Neuronal stem cell (in vitro differentiated cells): ENCODE data around the gene GRPEL1. TPM values are rescaled to one million over a fixed set of nuclear protein-coding genes. Genes with fewer than 3 reads are reported as not detected.
A peak's percentile ranks its signal among the peaks of the same experiment; 100 is the strongest.

Experiments used
- DNase-seq: peaks from one replicate; pipeline ENCODE4 v3.0.0-alpha.2; 2013; ENCODE audit warnings: low spot score
- H2AFZ ChIP-seq: one replicate; pipeline ENCODE4 v1.6.1; 2013; ENCODE audit warnings: mild to moderate bottlenecking, low read length, inconsistent platforms
- H2AK5ac ChIP-seq: 2 replicates; pipeline ENCODE4 v1.6.1; 2013; ENCODE audit warnings: low read depth, mild to moderate bottlenecking, inconsistent platforms, low read length, moderate library complexity, mixed read lengths
- H2BK120ac ChIP-seq: 2 replicates; pipeline ENCODE4 v1.6.1; 2013; ENCODE audit warnings: low read depth, mild to moderate bottlenecking, inconsistent platforms, low read length, moderate library complexity, mixed read lengths
- H2BK12ac ChIP-seq: one replicate; pipeline ENCODE4 v1.6.1; 2013; ENCODE audit warnings: low read length, inconsistent platforms
- H2BK15ac ChIP-seq: 2 replicates; pipeline ENCODE4 v1.6.1; 2013; ENCODE audit warnings: mild to moderate bottlenecking, low read length, inconsistent platforms, mixed read lengths
- H2BK5ac ChIP-seq: one replicate; pipeline ENCODE4 v1.6.1; 2013; ENCODE audit warnings: inconsistent platforms, mild to moderate bottlenecking, low read length, moderate library complexity
- H3K14ac ChIP-seq: one replicate; pipeline ENCODE4 v1.6.1; 2013; ENCODE audit warnings: low read length, inconsistent platforms
- H3K18ac ChIP-seq: 2 replicates; pipeline ENCODE4 v1.6.1; 2013; ENCODE audit warnings: low read length, inconsistent platforms
- H3K23ac ChIP-seq: 2 replicates; pipeline ENCODE4 v1.6.1; 2013; ENCODE audit warnings: low read depth, mild to moderate bottlenecking, mixed read lengths, low read length, inconsistent platforms; ENCODE audit not compliant: poor library complexity
- H3K27ac ChIP-seq: replicated peaks from 3 replicates; pipeline ENCODE4 v1.5.1; 2013; ENCODE audit warnings: low read length, inconsistent platforms
- H3K27me3 ChIP-seq, 3 experiments: 2 replicates each; pipeline ENCODE4 v1.6.1; 2013; ENCODE audit warnings: low read length in 3 of 3, mild to moderate bottlenecking in 2 of 3, inconsistent platforms in 1 of 3, low read depth in 1 of 3, mixed read lengths in 1 of 3, moderate library complexity in 1 of 3; ENCODE audit not compliant: control insufficient read depth in 3 of 3, insufficient read depth in 3 of 3
- H3K36me3 ChIP-seq, 2 donors: replicated peaks in 1 of 2; 2 replicates each; pipeline ENCODE4 v1.6.1; 2013; ENCODE audit warnings: low read length in 2 of 2; ENCODE audit not compliant: control insufficient read depth in 2 of 2, insufficient read depth in 2 of 2
- H3K4ac ChIP-seq: 2 replicates; pipeline ENCODE4 v1.6.1; 2013; ENCODE audit warnings: inconsistent platforms, mild to moderate bottlenecking, low read length, moderate library complexity
- H3K4me1 ChIP-seq, 2 donors: 1 replicate in 1 of 2; 2 replicates in 1 of 2; pipeline ENCODE4 v1.6.1; 2013; ENCODE audit warnings: low read length in 2 of 2, low read depth in 1 of 2; ENCODE audit not compliant: control insufficient read depth in 2 of 2, insufficient read depth in 1 of 2
- H3K4me2 ChIP-seq: one replicate; pipeline ENCODE4 v1.6.1; 2013; ENCODE audit warnings: mild to moderate bottlenecking, low read length, inconsistent platforms; ENCODE audit not compliant: insufficient read depth, poor library complexity, severe bottlenecking
- H3K4me3 ChIP-seq, 2 donors: 2 replicates each; pipeline ENCODE4 v1.5.1; 2013; ENCODE audit warnings: low read length in 2 of 2, mild to moderate bottlenecking in 2 of 2, inconsistent platforms in 1 of 2, moderate library complexity in 1 of 2
- H3K79me1 ChIP-seq: one replicate; pipeline ENCODE4 v1.6.1; 2013; ENCODE audit warnings: low read depth, mild to moderate bottlenecking, inconsistent platforms, low read length, moderate library complexity
- H3K9ac ChIP-seq: one replicate; pipeline ENCODE4 v1.6.1; 2013; ENCODE audit warnings: mild to moderate bottlenecking, low read depth, low read length, inconsistent platforms; ENCODE audit not compliant: poor library complexity
- H3K9me3 ChIP-seq, 2 donors: replicated peaks in 1 of 2; 2 replicates each; pipeline versions ENCODE3 to v1.6.1; 2013; ENCODE audit warnings: low read length in 2 of 2, mild to moderate bottlenecking in 2 of 2, inconsistent platforms in 1 of 2, low read depth in 1 of 2, mixed read lengths in 1 of 2, moderate library complexity in 1 of 2; ENCODE audit not compliant: control insufficient read depth in 2 of 2, insufficient read depth in 1 of 2
- H4K8ac ChIP-seq: one replicate; pipeline ENCODE4 v1.6.1; 2013; ENCODE audit warnings: low read depth, mild to moderate bottlenecking, inconsistent platforms, low read length, moderate library complexity
- H4K91ac ChIP-seq: one replicate; pipeline ENCODE4 v1.6.1; 2013; ENCODE audit warnings: low read length, low read depth, mild to moderate bottlenecking, inconsistent platforms; ENCODE audit not compliant: poor library complexity
- WGBS, 2 donors: extraction: QIAGEN DNeasy Blood & Tissue Kit; methylation state at CpG; one replicate each; pipeline ENCODE4 v1.1.7; 2013; ENCODE audit warnings: missing lambda C conversion rate in 2 of 2, mixed read lengths in 1 of 2; ENCODE audit not compliant: insufficient read length in 2 of 2, insufficient replicate concordance in 1 of 2; ENCODE audit errors: extremely low coverage in 2 of 2; 5-methylcytosine and 5-hydroxymethylcytosine counted together
- polyA plus RNA-seq, 2 experiments: library from polyadenylated mRNA; stranded (reverse); fragments of 200-250 nt; gene quantifications; one replicate each; pipeline ENCODE4 v1.2.3, GENCODE V29; 2013

Gene GRPEL1
- 10.3 TPM for polyA plus RNA-seq (2013, experiment 1 of 2)
- polyA plus RNA-seq (2013, experiment 2 of 2): 9.4 TPM

- Histone ChIP-seq H3K36me3 (peaks cover 8 to 31% of the 10 kb centered on the region in 2 donors), H3K27ac (no peak within 1 kb of the TSS), H3K27me3 (peaks cover 0 to 19% (median 9%) of the 10 kb centered on the region in 3 experiments), H2BK120ac (peak within 1 kb of the TSS; percentile 45), H3K9ac (peak within 1 kb of the TSS; percentile 96), H3K23ac (peak within 1 kb of the TSS; percentile 82), H4K8ac (no peak within 1 kb of the TSS), H2BK12ac (no peak within 1 kb of the TSS), H4K91ac (no peak within 1 kb of the TSS), H2AK5ac (peak within 1 kb of the TSS; percentile 34), H3K79me1 (peaks cover 7% of the 10 kb centered on the region), H3K14ac (peak within 1 kb of the TSS; percentile 99), H3K18ac (peak within 1 kb of the TSS; percentile 97), H3K4me2 (peak within 1 kb of the TSS; percentile 88), H3K4me3 (peak within 1 kb of the TSS; percentile 79 to 96), H3K9me3 (no peaks in the 10 kb centered on the region), H2BK15ac (no peak within 1 kb of the TSS), H3K4me1 (peaks cover 5 to 7% of the 10 kb centered on the region in 2 donors), H2BK5ac (peak within 1 kb of the TSS; percentile 30), H2AFZ (peak within 1 kb of the TSS; percentile 89), H3K4ac (no peak within 1 kb of the TSS)
- DNase-seq: peak; percentile 100
- no CpG with 5 or more reads among the region's 81 CpGs for WGBS, 2 donors
Observed at GRCh38 chr4:7067452-7068278, at the start of gene GRPEL1. GRPEL1 (minus strand) TSS chr4:7068064; CDS start chr4:7068032, 32 bp downstream.

DNA sequence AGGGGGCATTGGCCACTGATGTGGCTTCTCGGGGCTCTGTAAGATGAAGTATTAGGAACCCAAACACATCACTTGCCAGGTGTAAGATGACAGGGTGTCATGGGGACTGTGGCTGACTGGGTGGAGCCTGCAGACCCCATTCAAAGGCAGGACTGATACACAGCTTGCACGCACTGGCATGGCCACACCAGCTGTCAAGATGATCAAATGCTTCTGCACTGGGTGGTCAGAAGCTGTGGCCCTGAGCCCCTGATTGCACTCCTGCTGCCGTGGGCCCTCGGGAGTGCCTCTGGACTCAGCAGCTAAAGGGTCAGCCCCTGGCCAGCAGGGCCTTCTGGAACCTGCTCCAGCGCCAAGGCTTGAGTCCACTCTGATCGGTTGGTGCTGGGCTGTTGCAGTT lies 48.8 kb upstream of the GRPEL1 start:
- H3K23ac ChIP-seq: no peak overlapping the region
- H3K18ac ChIP-seq: peak overlapping the region; percentile 8
- no peaks in the 10 kb centered on the region for H3K36me3 ChIP-seq
- no peak overlapping the region for H3K27ac ChIP-seq
- no peak overlapping the region for H3K4me2 ChIP-seq
- H3K4me1 ChIP-seq: no peaks in the 10 kb centered on the region
- no peak overlapping the region for H4K8ac ChIP-seq
- peaks cover 0 to 5% of the 10 kb centered on the region in 2 donors for H3K9me3 ChIP-seq
- no peak overlapping the region for H3K4ac ChIP-seq
- H3K9ac ChIP-seq: no peak overlapping the region
- H3K27me3 ChIP-seq: peaks cover 0 to 2% (median 0%) of the 10 kb centered on the region in 3 experiments
- H4K91ac ChIP-seq: no peak overlapping the region
- H2AK5ac ChIP-seq: no peak overlapping the region
- no peak for DNase-seq
- no peak overlapping the region for H2BK12ac ChIP-seq
- H2BK5ac ChIP-seq: no peak overlapping the region
- no peak overlapping the region for H3K4me3 ChIP-seq
- H2BK120ac ChIP-seq: no peak overlapping the region
- no CpG with 5 or more reads among the region's 6 CpGs for WGBS, 2 donors
- no peaks in the 10 kb centered on the region for H3K79me1 ChIP-seq
- H2AFZ ChIP-seq: no peak overlapping the region
- H2BK15ac ChIP-seq: no peak overlapping the region
- no peak overlapping the region for H3K14ac ChIP-seq

DNA sequence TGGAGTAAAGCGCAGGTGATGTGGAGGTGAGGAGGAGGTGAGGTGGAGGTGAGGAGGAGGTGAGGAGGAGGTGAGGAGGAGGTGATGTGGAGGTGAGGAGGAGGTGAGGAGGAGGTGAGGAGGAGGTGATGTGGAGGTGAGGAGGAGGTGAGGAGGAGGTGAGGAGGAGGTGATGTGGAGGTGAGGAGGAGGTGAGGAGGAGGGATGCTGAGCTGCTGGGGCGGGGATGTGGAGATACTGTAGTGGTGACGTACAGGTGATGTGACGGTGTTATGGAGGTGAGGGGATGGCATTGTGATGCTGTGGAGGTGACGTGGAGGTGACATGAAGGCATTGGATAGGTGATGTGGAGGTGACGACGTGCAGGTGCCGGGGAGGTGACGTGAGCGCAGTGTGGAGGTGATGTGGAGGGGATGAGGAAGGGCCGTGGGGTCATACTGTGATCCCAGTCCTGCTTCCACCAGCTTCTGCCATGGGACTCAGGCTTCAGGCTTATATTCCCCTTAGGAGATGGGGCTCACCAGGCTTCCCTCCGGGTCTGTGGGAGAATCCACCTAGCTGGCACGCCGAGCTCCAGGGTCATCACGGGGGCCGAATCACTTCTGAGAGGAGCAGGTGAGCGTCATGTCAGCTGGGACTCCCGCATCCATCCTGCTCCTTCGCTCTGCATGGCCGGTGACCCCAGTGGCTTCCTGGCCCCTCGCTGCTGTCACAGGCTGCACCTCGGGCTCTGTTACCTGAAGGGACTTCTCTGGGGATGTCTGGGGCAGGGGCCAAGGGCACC lies 47.9 kb upstream of the GRPEL1 start:
- Histone ChIP-seq H3K9me3 (peaks cover 0 to 5% of the 10 kb centered on the region in 2 donors), H4K8ac (no peak overlapping the region), H3K4me1 (no peaks in the 10 kb centered on the region), H2BK15ac (no peak overlapping the region), H2AK5ac (no peak overlapping the region), H3K18ac (peak overlapping the region; percentile 32), H4K91ac (no peak overlapping the region), H2BK5ac (no peak overlapping the region), H3K27me3 (peaks cover 0 to 2% (median 0%) of the 10 kb centered on the region in 3 experiments), H3K27ac (no peak overlapping the region), H3K79me1 (no peaks in the 10 kb centered on the region), H3K14ac (no peak overlapping the region), H2BK120ac (no peak overlapping the region), H3K23ac (peak overlapping the region; percentile 47), H3K4me2 (no peak overlapping the region), H3K4ac (no peak overlapping the region), H2BK12ac (peak overlapping the region; percentile 46), H3K9ac (no peak overlapping the region), H3K4me3 (peak overlapping the region in 1 of 2 donors; percentile 26), H3K36me3 (no peaks in the 10 kb centered on the region), H2AFZ (no peak overlapping the region)
- WGBS, 2 donors: 100% methylated on average over 2 of the region's 22 CpGs; no CpG with 5 or more reads in 1 of the 2 donors
- DNase-seq: no peak

- H3K14ac ChIP-seq: peak overlapping the region; percentile 77
- H3K9ac ChIP-seq: no peak overlapping the region
- no peak overlapping the region for H2AFZ ChIP-seq
- H3K27me3 ChIP-seq: peaks cover 0 to 3% (median 2%) of the 10 kb centered on the region in 3 experiments
- H3K79me1 ChIP-seq: no peaks in the 10 kb centered on the region
- H2BK5ac ChIP-seq: no peak overlapping the region
- DNase-seq: no peak
- no peak overlapping the region for H3K4me2 ChIP-seq
- no peaks in the 10 kb centered on the region for H3K4me1 ChIP-seq
- no peak overlapping the region for H2AK5ac ChIP-seq
- no peak overlapping the region for H3K4ac ChIP-seq
- H3K23ac ChIP-seq: no peak overlapping the region
- no peak overlapping the region for H2BK12ac ChIP-seq
- H2BK120ac ChIP-seq: no peak overlapping the region
- H4K8ac ChIP-seq: no peak overlapping the region
- no peaks in the 10 kb centered on the region for H3K36me3 ChIP-seq
- H2BK15ac ChIP-seq: no peak overlapping the region
- no peak overlapping the region for H3K4me3 ChIP-seq
- H4K91ac ChIP-seq: no peak overlapping the region
- H3K27ac ChIP-seq: no peak overlapping the region
- H3K18ac ChIP-seq: no peak overlapping the region
- peaks cover 0 to 5% of the 10 kb centered on the region in 2 donors for H3K9me3 ChIP-seq
- WGBS, 2 donors: no CpG with 5 or more reads among the region's 9 CpGs
Observed at GRCh38 chr4:7112656-7113055, 44.8 kb upstream of the GRPEL1 start.
